Fibroblast of the conjunctiva (primary cell): ENCODE measurements around the gene RYR3.
A peak's percentile ranks its signal among the peaks of the same experiment; 100 is the strongest.

Experiments used
- DNase-seq: peaks from one replicate; pipeline ENCODE4 v3.0.0-alpha.2; 2010; ENCODE audit warnings: low read depth

The RYR3 gene

GRCh38 chr15:33716025-33716424 lies 405.3 kb downstream of the RYR3 start:
- no peak for DNase-seq

- DNase-seq, result peak; percentile 8
These were observed 410.2 kb downstream of the RYR3 start for GRCh38 chr15:33720952-33721351.

- DNase-seq, result peak; percentile 2
These were observed 411.4 kb downstream of the RYR3 start for GRCh38 chr15:33722005-33722672.

- no peak for DNase-seq
These were observed 411.9 kb downstream of the RYR3 start for GRCh38 chr15:33722673-33723015.

GRCh38 chr15:33724321-33725036 lies 413.7 kb downstream of the RYR3 start:
- DNase-seq, result no peak

GRCh38 chr15:33729653-33730052 lies 418.9 kb downstream of the RYR3 start:
- no peak for DNase-seq

GRCh38 chr15:33730815-33731214 lies 420.0 kb downstream of the RYR3 start:
- DNase-seq, result no peak

GRCh38 chr15:33735143-33735542 lies 424.4 kb downstream of the RYR3 start:
- DNase-seq, result no peak

GRCh38 chr15:33735637-33736247 lies 425.0 kb downstream of the RYR3 start:
- peak; percentile 29 for DNase-seq

- peak; percentile 1 for DNase-seq
These were observed 427.2 kb downstream of the RYR3 start for GRCh38 chr15:33737687-33738601.

- DNase-seq, result no peak
These were observed 428.3 kb downstream of the RYR3 start for GRCh38 chr15:33738941-33739664.

- DNase-seq, result no peak
These were observed 431.5 kb downstream of the RYR3 start for GRCh38 chr15:33742306-33742705.

GRCh38 chr15:33742800-33743199 lies 432.0 kb downstream of the RYR3 start:
- no peak for DNase-seq

GRCh38 chr15:33746203-33746602 lies 435.4 kb downstream of the RYR3 start:
- DNase-seq, result no peak

GRCh38 chr15:33753012-33753411 lies 442.2 kb downstream of the RYR3 start:
- DNase-seq, result no peak

GRCh38 chr15:33754242-33754641 lies 443.5 kb downstream of the RYR3 start:
- DNase-seq, result no peak

GRCh38 chr15:33756961-33757360 lies 446.2 kb downstream of the RYR3 start:
- DNase-seq, result no peak

GRCh38 chr15:33757516-33758232 lies 446.9 kb downstream of the RYR3 start:
- no peak for DNase-seq

GRCh38 chr15:33766389-33766788 lies 455.6 kb downstream of the RYR3 start:
- DNase-seq, result no peak

- no peak for DNase-seq
These were observed 458.0 kb downstream of the RYR3 start for GRCh38 chr15:33768670-33769190.

- DNase-seq, result no peak
These were observed 463.2 kb downstream of the RYR3 start for GRCh38 chr15:33773969-33774368.
